ENCODE results near the gene ULK1. TPM values are rescaled to one million over a fixed set of nuclear protein-coding genes. Genes with fewer than 3 reads are reported as not detected.
A peak's percentile ranks its signal among the peaks of the same experiment; 100 is the strongest.

Gene ULK1
- total and polyA plus RNA-seq, 2 donors from 2014 or later, result 11.4 to 33.4 TPM

GRCh38 chr12:131862994-131863710, 31.3 kb upstream of the ULK1 start:
- H3K4me3 ChIP-seq (ENCODE audit: low read length in 3 of 3), result no peak overlapping the region
- H3K36me3 ChIP-seq (ENCODE audit: control insufficient read depth in 2 of 3, insufficient read depth in 3 of 3, low read length in 3 of 3), result no peaks in the 10 kb centered on the region
- H3K9ac ChIP-seq (ENCODE audit: low read length in 3 of 3), result no peak overlapping the region
- TF ChIP-seq, protein P1, sequence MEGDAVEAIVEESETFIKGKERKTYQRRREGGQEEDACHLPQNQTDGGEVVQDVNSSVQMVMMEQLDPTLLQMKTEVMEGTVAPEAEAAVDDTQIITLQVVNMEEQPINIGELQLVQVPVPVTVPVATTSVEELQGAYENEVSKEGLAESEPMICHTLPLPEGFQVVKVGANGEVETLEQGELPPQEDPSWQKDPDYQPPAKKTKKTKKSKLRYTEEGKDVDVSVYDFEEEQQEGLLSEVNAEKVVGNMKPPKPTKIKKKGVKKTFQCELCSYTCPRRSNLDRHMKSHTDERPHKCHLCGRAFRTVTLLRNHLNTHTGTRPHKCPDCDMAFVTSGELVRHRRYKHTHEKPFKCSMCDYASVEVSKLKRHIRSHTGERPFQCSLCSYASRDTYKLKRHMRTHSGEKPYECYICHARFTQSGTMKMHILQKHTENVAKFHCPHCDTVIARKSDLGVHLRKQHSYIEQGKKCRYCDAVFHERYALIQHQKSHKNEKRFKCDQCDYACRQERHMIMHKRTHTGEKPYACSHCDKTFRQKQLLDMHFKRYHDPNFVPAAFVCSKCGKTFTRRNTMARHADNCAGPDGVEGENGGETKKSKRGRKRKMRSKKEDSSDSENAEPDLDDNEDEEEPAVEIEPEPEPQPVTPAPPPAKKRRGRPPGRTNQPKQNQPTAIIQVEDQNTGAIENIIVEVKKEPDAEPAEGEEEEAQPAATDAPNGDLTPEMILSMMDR (IDR thresholded peaks at IDR 0.05; ENCODE audit: borderline replicate concordance, extremely low read depth, insufficient read depth), result no peak
- peak in 4 of 5 donors; percentile 24 to 68 (median 36) for DNase-seq
- intact Hi-C loops (cut with DNase I), result no loop called here
- no peaks in the 10 kb centered on the region for H3K9me3 ChIP-seq (ENCODE audit: control insufficient read depth in 2 of 3, insufficient read depth in 1 of 3, low read length in 3 of 3)
- no peaks in the 10 kb centered on the region for H3K4me1 ChIP-seq (ENCODE audit: control insufficient read depth in 2 of 3, insufficient read depth in 2 of 3, low read depth in 1 of 3, low read length in 3 of 3)
- H3K27ac ChIP-seq (ENCODE audit: low read depth in 2 of 2, low read length in 2 of 2), result no peak overlapping the region
- no peak for FAIRE-seq
- H3K27me3 ChIP-seq (ENCODE audit: control insufficient read depth, insufficient read depth, low read length), result no peaks in the 10 kb centered on the region

DNA sequence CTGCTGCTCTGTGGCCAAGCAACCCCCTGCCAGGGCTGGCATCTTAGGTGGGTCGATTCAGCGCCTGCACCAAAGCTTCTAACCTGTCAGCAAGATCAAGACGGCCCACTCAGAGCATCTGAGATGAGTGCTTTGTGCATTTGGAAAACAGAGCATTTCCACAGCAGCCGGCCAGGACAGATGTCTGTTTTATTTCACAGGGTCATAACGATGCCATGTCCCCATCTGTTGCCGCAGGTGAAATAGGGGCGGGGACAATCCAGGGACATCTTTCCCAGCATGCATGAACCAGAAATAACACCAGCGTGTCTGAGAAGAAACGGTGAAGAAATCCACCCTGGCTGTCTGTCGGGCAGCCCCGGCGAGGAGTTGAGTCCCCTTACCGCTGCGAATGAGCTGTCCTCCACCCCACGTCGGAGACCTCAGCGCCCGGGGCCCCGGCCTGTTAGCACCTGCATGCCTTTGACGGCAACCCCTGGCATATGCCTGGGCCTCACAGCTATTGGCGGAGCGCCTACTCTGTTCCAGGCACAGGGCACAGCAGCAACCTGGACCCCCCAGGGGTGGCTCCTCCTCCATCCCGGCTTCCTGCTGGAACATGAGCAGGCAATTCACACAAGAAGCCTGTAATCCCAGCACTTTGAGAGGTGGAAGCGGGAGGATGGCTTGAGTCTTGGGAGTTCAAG, 30.6 kb upstream of the ULK1 start:
- intact Hi-C loops (cut with DNase I), result no loop called here
- no peaks in the 10 kb centered on the region for H3K36me3 ChIP-seq (ENCODE audit: control insufficient read depth in 2 of 3, insufficient read depth in 3 of 3, low read length in 3 of 3)
- no peak overlapping the region for H3K27ac ChIP-seq (ENCODE audit: low read depth in 2 of 2, low read length in 2 of 2)
- FAIRE-seq, result no peak
- peak in 1 of 5 donors; percentile 57 for DNase-seq
- no peaks in the 10 kb centered on the region for H3K27me3 ChIP-seq (ENCODE audit: control insufficient read depth, insufficient read depth, low read length)
- H3K4me3 ChIP-seq (ENCODE audit: low read length in 3 of 3), result no peak overlapping the region
- no peaks in the 10 kb centered on the region for H3K9me3 ChIP-seq (ENCODE audit: control insufficient read depth in 2 of 3, insufficient read depth in 1 of 3, low read length in 3 of 3)
- TF ChIP-seq, protein P1 (IDR thresholded peaks at IDR 0.05; ENCODE audit: borderline replicate concordance, extremely low read depth, insufficient read depth), result no peak
- no peaks in the 10 kb centered on the region for H3K4me1 ChIP-seq (ENCODE audit: control insufficient read depth in 2 of 3, insufficient read depth in 2 of 3, low read depth in 1 of 3, low read length in 3 of 3)
- H3K9ac ChIP-seq (ENCODE audit: low read length in 3 of 3), result no peak overlapping the region

DNA sequence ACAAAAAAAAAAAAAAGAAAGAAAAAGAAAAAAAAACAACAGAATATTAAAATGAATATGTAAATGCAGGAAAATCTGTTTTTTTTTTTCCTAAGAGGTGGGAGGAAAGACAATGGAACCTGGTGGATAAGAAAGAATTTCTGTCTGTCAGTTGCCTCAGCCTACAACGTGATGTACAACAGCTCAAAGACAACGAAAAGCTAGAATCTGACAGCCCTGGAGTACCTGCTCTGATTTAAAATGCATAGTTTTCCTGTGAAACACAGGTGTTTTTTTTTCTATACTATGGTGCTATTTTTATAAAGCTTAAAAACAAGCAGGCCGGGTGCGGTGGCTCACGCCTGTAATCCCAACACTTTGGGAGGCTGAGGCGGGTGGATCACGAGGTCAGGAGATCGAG, 30.0 kb upstream of the ULK1 start:
- FAIRE-seq, result no peak
- no peaks in the 10 kb centered on the region for H3K4me1 ChIP-seq (ENCODE audit: control insufficient read depth in 2 of 3, insufficient read depth in 2 of 3, low read depth in 1 of 3, low read length in 3 of 3)
- TF ChIP-seq, protein P1 (IDR thresholded peaks at IDR 0.05; ENCODE audit: borderline replicate concordance, extremely low read depth, insufficient read depth), result no peak
- H3K9me3 ChIP-seq (ENCODE audit: control insufficient read depth in 2 of 3, insufficient read depth in 1 of 3, low read length in 3 of 3), result no peaks in the 10 kb centered on the region
- H3K36me3 ChIP-seq (ENCODE audit: control insufficient read depth in 2 of 3, insufficient read depth in 3 of 3, low read length in 3 of 3), result no peaks in the 10 kb centered on the region
- H3K27me3 ChIP-seq (ENCODE audit: control insufficient read depth, insufficient read depth, low read length), result no peaks in the 10 kb centered on the region
- H3K4me3 ChIP-seq (ENCODE audit: low read length in 3 of 3), result no peak overlapping the region
- H3K27ac ChIP-seq (ENCODE audit: low read depth in 2 of 2, low read length in 2 of 2), result no peak overlapping the region
- intact Hi-C loops (cut with DNase I), result no loop called here
- no peak overlapping the region for H3K9ac ChIP-seq (ENCODE audit: low read length in 3 of 3)
- no peak for DNase-seq
